AG04449 (cell line): Measurements from ENCODE around the gene ATP13A2.

Experiments
- CTCF ChIA-PET: fragments of 350-600 bp; formaldehyde crosslinking; extraction: SDS; loops from one replicate; lab custom pipeline; 2021; ENCODE audit warnings: antibody characterized with exemption; lab: Yijun Ruan, JAX
- POLR2A ChIA-PET: fragments of 400-600, 350-600 bp; formaldehyde crosslinking; extraction: SDS; loops from one replicate; lab custom pipeline; 2020; ENCODE audit warnings: antibody characterized with exemption, inconsistent platforms; lab: Yijun Ruan, JAX
- DNase-seq: peaks from one replicate; pipeline ENCODE4 v3.0.0-alpha.2; 2010; ENCODE audit warnings: low read depth, low spot score
- H3K4me3 ChIP-seq: 2 replicates; pipeline ENCODE4 v1.5.1; 2011; ENCODE audit warnings: low read depth, mild to moderate bottlenecking, control low read depth, low read length
- TF ChIP-seq, protein P1 (sequence below): IDR thresholded peaks from one replicate; pipeline ENCODE4 v1.5.1; 2011; ENCODE audit warnings: mild to moderate bottlenecking, moderate library complexity, low read length, control low read depth, inconsistent platforms; ENCODE audit not compliant: insufficient read depth; ENCODE audit errors: missing control alignments

ATP13A2 gene

DNA sequence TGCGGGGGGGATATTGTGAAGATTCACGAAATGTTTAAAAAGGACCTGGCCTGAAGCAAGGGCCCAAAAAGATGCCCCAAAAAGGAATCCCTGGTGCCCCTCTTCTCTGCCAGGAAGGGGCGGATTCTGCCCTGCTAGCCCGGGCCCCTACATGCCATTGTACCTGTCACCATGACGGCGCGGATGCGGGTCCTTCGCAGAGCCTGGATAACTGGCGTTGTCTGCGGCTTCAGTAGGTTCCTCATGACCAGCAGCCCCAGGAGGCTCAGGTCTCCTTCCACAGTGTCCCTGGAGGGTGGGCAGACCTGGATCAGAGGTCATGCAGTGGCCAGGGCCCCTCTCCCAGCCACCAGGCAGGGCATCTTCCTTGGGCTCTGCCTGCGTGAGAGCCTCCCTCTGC is 20.2 kb downstream of the ATP13A2 start:
- TF ChIP-seq, protein P1, sequence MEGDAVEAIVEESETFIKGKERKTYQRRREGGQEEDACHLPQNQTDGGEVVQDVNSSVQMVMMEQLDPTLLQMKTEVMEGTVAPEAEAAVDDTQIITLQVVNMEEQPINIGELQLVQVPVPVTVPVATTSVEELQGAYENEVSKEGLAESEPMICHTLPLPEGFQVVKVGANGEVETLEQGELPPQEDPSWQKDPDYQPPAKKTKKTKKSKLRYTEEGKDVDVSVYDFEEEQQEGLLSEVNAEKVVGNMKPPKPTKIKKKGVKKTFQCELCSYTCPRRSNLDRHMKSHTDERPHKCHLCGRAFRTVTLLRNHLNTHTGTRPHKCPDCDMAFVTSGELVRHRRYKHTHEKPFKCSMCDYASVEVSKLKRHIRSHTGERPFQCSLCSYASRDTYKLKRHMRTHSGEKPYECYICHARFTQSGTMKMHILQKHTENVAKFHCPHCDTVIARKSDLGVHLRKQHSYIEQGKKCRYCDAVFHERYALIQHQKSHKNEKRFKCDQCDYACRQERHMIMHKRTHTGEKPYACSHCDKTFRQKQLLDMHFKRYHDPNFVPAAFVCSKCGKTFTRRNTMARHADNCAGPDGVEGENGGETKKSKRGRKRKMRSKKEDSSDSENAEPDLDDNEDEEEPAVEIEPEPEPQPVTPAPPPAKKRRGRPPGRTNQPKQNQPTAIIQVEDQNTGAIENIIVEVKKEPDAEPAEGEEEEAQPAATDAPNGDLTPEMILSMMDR = no peak
- CTCF ChIA-PET = no interaction called here
- no peak for DNase-seq
- H3K4me3 ChIP-seq = no peak overlapping the region
- POLR2A ChIA-PET = no interaction called here

- POLR2A ChIA-PET = no interaction called here
- DNase-seq = no peak
- TF ChIP-seq, protein P1 = no peak
- H3K4me3 ChIP-seq = no peak overlapping the region
- CTCF ChIA-PET = interaction anchor here (0.8 to 1.9 kb wide), 2 partner anchors 14 to 28 kb away, joined by 3 to 6 read pairs; no protein-coding TSS in a partner anchor
Measured at GRCh38 chr1:16989676-16990391, 21.9 kb downstream of the ATP13A2 start.

GRCh38 chr1:16988210-16988609 is 23.5 kb downstream of the ATP13A2 start:
- POLR2A ChIA-PET = interaction anchor here (1.2 kb wide), 1 partner anchor 10 kb away, joined by 3 read pairs; no protein-coding TSS in a partner anchor
- TF ChIP-seq, protein P1 = no peak
- CTCF ChIA-PET = interaction anchor here (1.1 to 1.7 kb wide), 2 partner anchors 10 to 13 kb away, joined by 4 to 10 read pairs; no protein-coding TSS in a partner anchor
- H3K4me3 ChIP-seq = no peak overlapping the region
- DNase-seq = no peak

- no peak overlapping the region for H3K4me3 ChIP-seq
- POLR2A ChIA-PET = no interaction called here
- CTCF ChIA-PET = interaction anchor here (1.1 to 2.7 kb wide), 3 partner anchors 9 to 60 kb away, joined by 4 to 10 read pairs (median 8); no protein-coding TSS in a partner anchor
- TF ChIP-seq, protein P1 = peak; percentile 52
- DNase-seq = no peak
Measured at GRCh38 chr1:16986962-16987361, 24.8 kb downstream of the ATP13A2 start.

DNA sequence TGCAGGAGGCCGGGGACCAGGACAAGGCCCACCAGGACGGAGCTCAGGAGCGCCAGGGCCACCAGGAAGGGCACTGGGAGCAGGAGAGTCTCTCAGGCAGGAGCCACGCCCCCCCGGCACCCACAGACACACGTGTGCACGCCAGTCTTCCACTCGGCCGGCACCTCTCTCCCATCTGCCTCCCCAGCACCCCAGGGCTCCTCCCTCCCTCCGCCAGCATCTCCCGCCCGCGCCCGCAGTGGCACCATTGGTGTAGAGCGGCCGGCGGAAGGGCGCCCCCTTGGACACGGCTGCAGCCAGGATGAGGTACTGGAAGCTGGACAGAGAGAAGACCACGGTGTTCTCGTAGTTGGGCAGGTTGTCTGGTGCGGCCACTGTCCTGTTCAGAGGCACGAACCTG is 25.2 kb downstream of the ATP13A2 start:
- ChIA-PET POLR2A (no interaction called here), CTCF (interaction anchor here (1.7 to 2.7 kb wide), 3 partner anchors 9 to 60 kb away, joined by 8 to 10 read pairs (median 8); no protein-coding TSS in a partner anchor)
- no peak for DNase-seq
- TF ChIP-seq, protein P1 = no peak
- no peak overlapping the region for H3K4me3 ChIP-seq

GRCh38 chr1:16986113-16986512 is 25.6 kb downstream of the ATP13A2 start:
- TF ChIP-seq, protein P1 = no peak
- ChIA-PET CTCF (interaction anchor here (1.7 to 2.7 kb wide), 3 partner anchors 9 to 60 kb away, joined by 8 to 10 read pairs (median 8); no protein-coding TSS in a partner anchor), POLR2A (no interaction called here)
- no peak overlapping the region for H3K4me3 ChIP-seq
- no peak for DNase-seq
